ENCODE measurements around the gene TRPV4. TPM values are rescaled to one million over a fixed set of nuclear protein-coding genes. Genes with fewer than 3 reads are reported as not detected.

TRPV4 gene
- total and polyA plus RNA-seq, 2 experiments from 2014 or later: 0.66 to 1.1 TPM

DNA sequence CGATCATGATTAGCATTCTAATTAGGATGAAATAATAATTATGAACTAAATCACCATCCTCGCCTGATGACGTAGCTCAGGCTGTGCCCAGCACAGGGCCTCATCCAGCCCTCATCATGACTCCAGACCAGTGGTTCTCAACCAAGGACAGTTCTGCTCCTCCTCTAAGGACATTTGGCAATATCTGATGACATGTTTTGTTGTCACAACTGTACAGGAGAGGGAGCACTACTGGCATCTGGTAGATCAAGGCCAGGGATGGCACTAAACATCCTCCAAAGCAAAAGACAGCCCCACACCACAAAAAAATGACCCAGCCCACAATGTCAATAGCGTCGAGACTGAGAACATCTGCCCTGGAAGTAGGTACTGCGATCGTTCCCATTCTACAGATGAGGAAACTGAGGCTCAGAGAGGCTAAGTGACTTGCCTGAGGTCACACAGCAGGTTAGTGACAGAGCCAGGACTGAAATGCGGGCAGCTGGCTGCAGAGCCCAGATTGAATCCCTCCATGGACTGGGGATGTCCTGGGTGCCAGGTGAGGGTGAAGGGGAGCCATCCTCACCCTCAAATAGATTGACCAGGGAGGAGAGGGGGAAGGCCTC is 15.5 kb downstream of the TRPV4 start:
- no peak overlapping the region for H3K4me3 Mint-ChIP-seq
- no peak for ATAC-seq

More for the DNA sequence above, 15.5 kb downstream of the TRPV4 start:
- H3K36me3 Mint-ChIP-seq (ENCODE audit: low read depth): no peaks in the 10 kb centered on the region
- H3K27ac ChIP-seq (ENCODE audit: low read depth): no peak overlapping the region
- H3K27ac Mint-ChIP-seq: no peak overlapping the region
- H3K4me2 ChIP-seq: no peak overlapping the region
- peaks cover 9% of the 10 kb centered on the region; the same call in 2 of the 3 replicates for H3K4me1 Mint-ChIP-seq
- peaks cover 6% of the 10 kb centered on the region for H3K27me3 Mint-ChIP-seq (ENCODE audit: insufficient read depth, low read depth, poor library complexity)
- TF ChIP-seq CREB1 (CRISPR knock-in tag; IDR thresholded peaks at IDR 0.05; ENCODE audit: low read depth) (no peak), REST (IDR thresholded peaks at IDR 0.05; ENCODE audit: unreplicated experiment) (no peak), EZH2 (IDR thresholded peaks at IDR 0.05; ENCODE audit: low read depth, unreplicated experiment) (no peak), ZNF114 (CRISPR knock-in tag; IDR thresholded peaks at IDR 0.05) (no peak), JUNB (IDR thresholded peaks at IDR 0.05; ENCODE audit: unreplicated experiment) (no peak), ZNF331 (CRISPR knock-in tag; IDR thresholded peaks at IDR 0.05; ENCODE audit: low read depth) (no peak), NANOG (IDR thresholded peaks at IDR 0.05; ENCODE audit: borderline replicate concordance) (no peak), EZH2phosphoT487 (IDR thresholded peaks at IDR 0.05; ENCODE audit: unreplicated experiment) (no peak), POLR2AphosphoS5 (IDR thresholded peaks at IDR 0.05; ENCODE audit: low read depth) (no peak), ETS1 (IDR thresholded peaks at IDR 0.05) (no peak), STAT1 (IDR thresholded peaks at IDR 0.05; ENCODE audit: unreplicated experiment) (no peak), CTCF (conservative IDR thresholded peaks at IDR 0.05; ENCODE audit: low read depth in 2 of 2) (no peak)
- TF ChIP-seq, protein P1, sequence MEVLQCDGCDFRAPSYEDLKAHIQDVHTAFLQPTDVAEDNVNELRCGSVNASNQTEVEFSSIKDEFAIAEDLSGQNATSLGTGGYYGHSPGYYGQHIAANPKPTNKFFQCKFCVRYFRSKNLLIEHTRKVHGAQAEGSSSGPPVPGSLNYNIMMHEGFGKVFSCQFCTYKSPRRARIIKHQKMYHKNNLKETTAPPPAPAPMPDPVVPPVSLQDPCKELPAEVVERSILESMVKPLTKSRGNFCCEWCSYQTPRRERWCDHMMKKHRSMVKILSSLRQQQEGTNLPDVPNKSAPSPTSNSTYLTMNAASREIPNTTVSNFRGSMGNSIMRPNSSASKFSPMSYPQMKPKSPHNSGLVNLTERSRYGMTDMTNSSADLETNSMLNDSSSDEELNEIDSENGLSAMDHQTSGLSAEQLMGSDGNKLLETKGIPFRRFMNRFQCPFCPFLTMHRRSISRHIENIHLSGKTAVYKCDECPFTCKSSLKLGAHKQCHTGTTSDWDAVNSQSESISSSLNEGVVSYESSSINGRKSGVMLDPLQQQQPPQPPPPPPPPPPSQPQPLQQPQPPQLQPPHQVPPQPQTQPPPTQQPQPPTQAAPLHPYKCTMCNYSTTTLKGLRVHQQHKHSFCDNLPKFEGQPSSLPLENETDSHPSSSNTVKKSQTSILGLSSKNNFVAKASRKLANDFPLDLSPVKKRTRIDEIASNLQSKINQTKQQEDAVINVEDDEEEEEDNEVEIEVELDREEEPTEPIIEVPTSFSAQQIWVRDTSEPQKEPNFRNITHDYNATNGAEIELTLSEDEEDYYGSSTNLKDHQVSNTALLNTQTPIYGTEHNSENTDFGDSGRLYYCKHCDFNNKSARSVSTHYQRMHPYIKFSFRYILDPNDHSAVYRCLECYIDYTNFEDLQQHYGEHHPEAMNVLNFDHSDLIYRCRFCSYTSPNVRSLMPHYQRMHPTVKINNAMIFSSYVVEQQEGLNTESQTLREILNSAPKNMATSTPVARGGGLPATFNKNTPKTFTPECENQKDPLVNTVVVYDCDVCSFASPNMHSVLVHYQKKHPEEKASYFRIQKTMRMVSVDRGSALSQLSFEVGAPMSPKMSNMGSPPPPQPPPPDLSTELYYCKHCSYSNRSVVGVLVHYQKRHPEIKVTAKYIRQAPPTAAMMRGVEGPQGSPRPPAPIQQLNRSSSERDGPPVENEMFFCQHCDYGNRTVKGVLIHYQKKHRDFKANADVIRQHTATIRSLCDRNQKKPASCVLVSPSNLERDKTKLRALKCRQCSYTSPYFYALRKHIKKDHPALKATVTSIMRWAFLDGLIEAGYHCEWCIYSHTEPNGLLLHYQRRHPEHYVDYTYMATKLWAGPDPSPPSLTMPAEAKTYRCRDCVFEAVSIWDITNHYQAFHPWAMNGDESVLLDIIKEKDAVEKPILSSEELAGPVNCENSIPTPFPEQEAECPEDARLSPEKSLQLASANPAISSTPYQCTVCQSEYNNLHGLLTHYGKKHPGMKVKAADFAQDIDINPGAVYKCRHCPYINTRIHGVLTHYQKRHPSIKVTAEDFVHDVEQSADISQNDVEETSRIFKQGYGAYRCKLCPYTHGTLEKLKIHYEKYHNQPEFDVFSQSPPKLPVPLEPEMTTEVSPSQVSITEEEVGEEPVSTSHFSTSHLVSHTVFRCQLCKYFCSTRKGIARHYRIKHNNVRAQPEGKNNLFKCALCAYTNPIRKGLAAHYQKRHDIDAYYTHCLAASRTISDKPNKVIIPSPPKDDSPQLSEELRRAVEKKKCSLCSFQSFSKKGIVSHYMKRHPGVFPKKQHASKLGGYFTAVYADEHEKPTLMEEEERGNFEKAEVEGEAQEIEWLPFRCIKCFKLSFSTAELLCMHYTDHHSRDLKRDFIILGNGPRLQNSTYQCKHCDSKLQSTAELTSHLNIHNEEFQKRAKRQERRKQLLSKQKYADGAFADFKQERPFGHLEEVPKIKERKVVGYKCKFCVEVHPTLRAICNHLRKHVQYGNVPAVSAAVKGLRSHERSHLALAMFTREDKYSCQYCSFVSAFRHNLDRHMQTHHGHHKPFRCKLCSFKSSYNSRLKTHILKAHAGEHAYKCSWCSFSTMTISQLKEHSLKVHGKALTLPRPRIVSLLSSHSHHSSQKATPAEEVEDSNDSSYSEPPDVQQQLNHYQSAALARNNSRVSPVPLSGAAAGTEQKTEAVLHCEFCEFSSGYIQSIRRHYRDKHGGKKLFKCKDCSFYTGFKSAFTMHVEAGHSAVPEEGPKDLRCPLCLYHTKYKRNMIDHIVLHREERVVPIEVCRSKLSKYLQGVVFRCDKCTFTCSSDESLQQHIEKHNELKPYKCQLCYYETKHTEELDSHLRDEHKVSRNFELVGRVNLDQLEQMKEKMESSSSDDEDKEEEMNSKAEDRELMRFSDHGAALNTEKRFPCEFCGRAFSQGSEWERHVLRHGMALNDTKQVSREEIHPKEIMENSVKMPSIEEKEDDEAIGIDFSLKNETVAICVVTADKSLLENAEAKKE (CRISPR knock-in tag; IDR thresholded peaks at IDR 0.05): no peak
- no peaks in the 10 kb centered on the region for H3K27me3 ChIP-seq (ENCODE audit: insufficient read depth)
- no peak overlapping the region for H3K4me3 ChIP-seq
- H3K79me2 ChIP-seq (replicated peaks; ENCODE audit: insufficient read depth): no peaks in the 10 kb centered on the region
- no peak overlapping the region for H2AFZ ChIP-seq
- no peaks in the 10 kb centered on the region for H3K4me1 ChIP-seq (ENCODE audit: insufficient read depth)
- H3K36me3 ChIP-seq (ENCODE audit: insufficient read depth): no peaks in the 10 kb centered on the region
- 0 out of 2 replicates have a peak, but pooled peaks cover 7% of the 10 kb centered on the region for H3K9me2 ChIP-seq (ENCODE audit: insufficient read depth)
- H3F3A ChIP-seq (replicated peaks; ENCODE audit: low read depth): no peaks in the 10 kb centered on the region
- DNase-seq (ENCODE audit: low spot score): no peak
- H4K20me1 ChIP-seq (replicated peaks; ENCODE audit: insufficient read depth): no peaks in the 10 kb centered on the region
- H3K9me3 Mint-ChIP-seq: no peaks in the 10 kb centered on the region

All from GM23338 (cell line).